ENCODE measurements around the gene NLGN1.

The NLGN1 gene

DNA sequence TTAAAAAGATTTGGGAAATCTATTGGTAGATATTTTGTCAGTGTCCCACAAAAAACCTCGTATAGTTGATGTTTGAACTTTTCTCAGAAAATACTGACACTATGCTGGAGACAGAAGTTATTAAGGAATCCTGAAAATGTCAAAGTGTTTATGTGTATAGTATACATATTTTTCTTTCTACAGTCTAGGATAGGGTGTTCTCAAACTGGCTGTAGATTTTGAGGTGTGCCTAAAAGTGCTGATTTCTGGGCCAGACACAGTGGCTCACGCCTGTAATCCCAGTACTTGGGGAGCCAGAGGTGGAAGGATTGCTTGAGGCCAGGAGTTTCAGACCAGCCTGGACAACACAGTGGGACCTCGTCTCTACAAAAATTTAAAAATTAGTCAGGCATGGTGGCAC, 322.0 kb downstream of the NLGN1 start:
- no peak for DNase-seq (ENCODE audit: low read depth)

DNA sequence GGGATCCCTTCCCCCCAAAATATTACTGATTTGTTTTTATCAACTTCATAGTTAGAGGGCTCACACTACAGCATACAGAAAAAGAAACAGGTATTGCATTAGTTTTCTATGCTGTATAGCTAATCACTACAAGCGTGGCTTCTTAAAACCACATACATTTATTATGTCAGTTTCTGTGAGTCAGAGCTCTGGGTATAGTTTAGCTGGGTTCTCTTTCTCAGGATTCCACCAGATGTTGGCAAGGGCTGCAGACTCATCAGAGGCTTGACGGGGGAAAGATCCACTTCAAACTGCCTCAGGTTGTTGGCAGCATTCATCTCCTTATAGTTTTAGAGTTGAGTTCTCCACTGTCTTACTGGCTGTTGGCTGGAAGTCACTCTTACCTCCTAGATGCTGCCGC, 328.0 kb downstream of the NLGN1 start:
- DNase-seq (ENCODE audit: low read depth), result no peak

DNA sequence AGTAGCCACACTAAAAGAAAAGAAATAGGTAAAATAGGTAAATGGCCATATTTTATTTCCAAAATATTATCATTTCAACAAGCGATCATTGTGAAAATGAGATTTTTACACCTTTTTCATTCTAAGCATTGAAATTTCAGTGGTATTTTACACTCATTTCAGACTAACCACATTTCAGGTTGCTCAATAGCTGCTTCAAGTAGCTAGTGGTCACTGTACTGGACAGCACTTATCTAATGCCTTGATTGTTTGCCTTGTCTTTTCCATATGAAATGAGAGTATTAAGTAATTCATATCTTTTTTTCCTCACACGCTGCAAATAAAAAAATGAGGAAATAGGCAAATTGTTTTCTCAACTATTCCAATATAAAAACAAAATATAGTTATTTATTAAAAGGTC, 332.8 kb downstream of the NLGN1 start:
- DNase-seq (ENCODE audit: low read depth), result no peak

DNA sequence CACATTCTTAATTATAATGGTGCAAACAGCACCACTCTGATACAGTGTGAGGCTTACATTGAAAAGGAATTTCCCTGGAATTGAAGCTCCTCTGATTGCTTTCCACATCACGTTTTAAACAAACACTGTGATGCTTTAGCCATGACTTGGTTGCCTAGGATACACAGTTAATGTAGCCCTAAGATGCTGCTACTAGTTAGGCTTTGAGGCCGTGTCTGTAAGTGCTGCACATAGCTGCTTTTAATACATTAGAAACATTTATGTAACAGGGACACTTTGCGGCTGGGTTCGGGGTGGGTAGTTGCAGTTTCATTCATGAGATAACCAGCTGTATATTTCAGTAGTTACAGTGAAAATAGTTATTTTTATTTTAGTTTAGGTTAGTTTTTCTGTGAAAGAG, 334.7 kb downstream of the NLGN1 start:
- no peak for DNase-seq (ENCODE audit: low read depth)

DNA sequence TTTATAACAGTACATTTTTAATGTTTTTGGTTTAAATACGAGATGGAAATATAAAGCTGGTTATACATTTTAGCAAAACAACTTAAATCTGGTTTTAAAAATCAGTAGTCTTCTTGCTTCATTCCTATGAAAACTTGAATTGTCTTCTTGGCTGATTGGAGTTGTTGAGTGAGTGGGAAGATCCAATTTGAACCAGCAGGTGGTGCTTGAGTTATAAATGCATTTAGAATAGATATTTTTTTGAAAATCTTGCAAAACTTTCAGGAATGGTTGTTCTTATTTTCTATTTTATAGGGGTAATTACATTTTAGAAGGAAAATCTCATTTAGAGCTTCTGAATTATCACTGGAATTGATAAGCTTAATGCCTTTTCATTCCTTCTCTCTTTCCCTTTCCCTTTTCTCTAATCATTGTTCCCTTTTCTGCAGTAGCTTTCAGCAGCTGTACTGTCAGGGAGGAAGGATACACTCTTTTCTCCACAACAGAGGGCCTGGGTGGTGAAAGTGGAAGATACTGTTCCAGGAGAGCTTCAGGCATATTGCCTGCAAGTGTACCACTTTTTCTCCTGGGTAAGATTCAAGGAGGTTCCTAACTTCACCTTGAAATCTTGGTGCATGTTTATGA, 335.6 kb downstream of the NLGN1 start:
- DNase-seq (ENCODE audit: low read depth), result no peak

DNA sequence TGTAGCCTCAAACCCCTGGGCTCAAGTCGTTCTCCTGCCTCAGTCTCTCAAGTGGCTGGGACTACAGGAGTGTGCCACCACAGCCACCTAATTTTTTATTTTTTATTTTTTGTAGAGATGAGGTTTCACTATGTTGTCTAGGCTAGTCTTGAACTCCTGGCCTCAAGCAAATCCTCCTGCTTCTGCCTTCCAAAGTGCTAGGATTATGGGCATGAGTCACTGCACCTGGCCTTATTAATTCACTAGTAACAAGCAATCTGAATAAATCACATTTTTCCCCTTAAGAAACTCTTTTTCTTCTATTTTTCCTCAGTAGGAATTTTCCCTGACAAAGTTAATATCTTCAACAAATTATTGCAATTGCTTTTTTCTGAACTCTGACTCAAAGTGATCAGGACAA, 336.9 kb downstream of the NLGN1 start:
- no peak for DNase-seq (ENCODE audit: low read depth)

DNA sequence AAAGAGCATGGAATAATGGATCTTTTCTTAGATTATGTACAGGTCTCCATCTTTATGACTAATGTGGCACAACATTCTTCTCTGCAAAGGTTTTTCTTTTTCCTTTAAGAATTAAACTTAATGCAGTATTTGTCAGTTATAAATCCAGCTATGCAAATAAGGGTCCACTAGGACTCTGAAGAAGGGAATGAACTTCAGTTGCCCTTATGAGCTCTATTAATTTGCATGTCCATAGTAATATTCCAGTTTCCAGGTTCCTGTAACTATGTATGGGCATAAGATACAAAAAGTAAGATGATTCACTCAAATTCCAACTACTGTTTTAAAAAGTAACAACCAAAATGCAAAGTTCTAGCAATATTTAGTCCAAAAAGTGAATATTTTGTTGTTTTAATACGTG, 337.4 kb downstream of the NLGN1 start:
- DNase-seq (ENCODE audit: low read depth), result no peak

DNA sequence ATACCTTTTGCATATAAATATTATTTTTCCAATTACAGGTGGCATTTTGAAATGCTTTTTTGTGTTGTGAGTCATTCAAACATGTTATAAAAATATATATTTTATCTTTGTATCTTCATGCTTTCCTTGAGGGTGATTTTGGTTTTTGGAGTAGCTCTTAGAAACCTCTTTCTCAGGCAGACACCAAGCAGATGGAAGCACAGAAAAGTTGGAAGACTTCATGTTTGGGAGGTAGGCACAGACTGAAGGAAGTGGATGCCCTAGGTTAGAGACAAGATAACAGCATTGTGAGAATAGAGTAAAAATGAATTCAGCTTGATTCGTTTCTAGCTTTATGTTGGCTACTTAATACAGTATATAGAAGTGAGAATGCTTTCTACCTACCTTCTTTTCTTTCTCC, 338.3 kb downstream of the NLGN1 start:
- no peak for DNase-seq (ENCODE audit: low read depth)

DNA sequence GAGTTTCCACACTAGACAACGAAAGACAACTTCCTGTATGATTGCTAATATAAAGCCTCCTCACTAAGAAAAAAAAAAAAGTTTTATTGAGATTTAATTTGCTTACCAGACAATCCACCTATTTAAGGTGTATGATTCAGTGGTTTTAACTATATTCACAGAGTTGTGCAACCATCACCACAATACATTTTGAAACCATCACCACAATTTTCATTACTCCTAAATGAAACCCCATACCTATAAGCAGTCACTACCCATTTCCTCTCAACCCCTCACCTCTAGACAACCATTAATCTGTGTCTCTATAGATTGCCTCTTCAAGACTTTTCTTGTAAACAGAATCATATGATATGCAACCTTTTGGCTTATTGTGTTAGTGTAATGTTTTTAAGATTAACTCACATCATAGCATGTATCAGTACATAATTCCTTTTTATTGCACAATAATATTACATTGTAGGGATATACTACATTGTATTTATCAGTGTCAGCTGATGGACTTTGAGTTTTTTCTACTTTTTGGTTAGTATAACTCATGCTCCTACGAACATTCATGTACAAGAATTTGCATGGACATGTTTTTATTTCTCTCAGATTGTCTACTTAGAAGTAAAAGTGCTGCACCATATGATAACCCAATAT, 339.7 kb downstream of the NLGN1 start:
- no peak for DNase-seq (ENCODE audit: low read depth)

DNA sequence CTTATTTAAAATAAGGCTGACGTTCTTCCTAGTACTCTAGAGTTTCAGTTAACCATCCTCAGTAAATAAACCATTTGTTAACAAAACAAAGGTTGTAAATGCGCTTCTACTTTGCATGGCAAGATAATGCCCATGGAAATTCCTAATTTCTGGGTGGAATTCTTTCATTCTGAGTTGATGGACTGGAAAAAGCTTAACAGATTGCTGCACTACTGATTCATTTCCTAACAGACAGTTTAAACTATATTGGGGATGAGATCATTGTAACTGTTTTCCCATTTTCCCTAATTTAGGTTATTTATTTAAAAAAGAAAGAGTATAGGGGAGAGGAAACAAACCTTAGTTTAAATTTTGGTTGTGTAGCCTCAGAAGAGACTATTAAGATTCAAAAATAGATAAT, 342.2 kb downstream of the NLGN1 start:
- no peak for DNase-seq (ENCODE audit: low read depth)

DNA sequence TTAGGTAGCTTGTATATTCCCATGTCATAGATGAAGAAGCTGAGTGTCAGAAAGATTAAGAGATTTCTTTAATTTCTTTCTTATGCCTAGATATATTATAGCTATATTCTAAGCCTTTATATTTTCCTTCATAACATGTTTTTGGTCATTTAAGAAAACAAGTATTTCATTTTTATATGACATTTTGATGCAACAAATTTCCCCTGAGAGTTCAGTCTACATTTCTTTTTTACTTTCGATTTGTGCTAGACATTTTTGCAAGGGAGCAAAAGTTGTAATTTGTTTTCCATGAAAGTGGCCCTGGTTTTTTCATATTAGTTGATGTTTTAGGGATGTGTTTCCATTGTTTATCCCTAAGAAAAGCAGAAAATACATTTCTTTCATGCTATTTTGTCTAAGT, 344.9 kb downstream of the NLGN1 start:
- DNase-seq (ENCODE audit: low read depth), result no peak

DNA sequence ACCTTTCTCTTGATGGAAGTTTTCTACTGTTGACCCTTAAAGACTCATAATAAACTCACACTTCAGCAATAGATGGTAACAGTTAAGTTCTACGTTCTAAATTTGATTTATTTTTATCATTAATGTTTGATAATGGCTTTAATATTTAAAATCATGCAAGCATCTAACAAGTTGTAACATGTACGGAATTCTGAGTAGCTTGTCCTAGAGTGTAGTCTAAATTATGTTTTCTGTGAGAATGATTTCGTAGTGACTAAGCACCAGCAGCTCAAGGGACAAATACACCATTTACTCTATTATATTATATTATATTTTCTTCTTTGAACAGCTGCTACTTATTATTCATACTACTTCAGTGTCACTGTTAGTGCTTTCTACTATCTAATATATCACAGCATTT, 345.6 kb downstream of the NLGN1 start:
- no peak for DNase-seq (ENCODE audit: low read depth)

DNA sequence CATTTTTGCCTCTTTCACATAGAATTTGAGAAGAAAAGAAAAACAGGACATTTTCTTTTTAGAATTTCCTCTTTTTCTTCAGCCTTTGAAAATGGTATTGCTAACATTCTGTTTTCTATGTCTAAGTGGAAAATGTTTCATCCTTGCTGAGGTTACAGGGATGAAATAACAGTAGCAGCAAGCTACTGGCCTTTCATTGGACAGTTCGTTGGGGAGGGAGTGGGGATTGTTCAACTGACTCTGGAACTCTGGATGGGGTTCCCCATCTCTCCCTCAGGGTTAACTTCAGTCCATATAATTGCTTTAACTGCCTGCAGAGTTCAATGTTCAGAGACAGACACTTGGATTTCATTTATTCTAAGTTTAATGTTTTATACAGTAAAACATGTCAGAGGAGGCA, 346.0 kb downstream of the NLGN1 start:
- DNase-seq (ENCODE audit: low read depth), result no peak

DNA sequence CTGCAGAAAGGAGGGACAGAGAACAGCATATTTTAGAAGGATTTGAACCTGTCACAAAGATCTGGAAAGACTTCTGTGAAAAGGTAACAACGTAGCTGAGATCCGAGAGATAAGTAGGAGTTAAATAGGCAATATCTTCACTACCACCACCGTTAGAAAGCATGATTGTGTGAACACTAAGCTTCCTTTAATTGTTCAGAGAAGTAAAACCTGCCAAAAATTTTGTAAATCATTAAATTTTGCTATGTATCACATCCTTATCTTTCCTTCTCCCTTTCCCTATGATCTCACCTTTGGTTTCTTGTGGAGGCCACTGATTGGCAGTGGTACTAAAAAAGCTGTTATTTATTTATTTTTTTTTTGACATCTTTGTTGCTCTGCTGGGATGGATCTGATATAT, 346.9 kb downstream of the NLGN1 start:
- DNase-seq (ENCODE audit: low read depth), result no peak

DNA sequence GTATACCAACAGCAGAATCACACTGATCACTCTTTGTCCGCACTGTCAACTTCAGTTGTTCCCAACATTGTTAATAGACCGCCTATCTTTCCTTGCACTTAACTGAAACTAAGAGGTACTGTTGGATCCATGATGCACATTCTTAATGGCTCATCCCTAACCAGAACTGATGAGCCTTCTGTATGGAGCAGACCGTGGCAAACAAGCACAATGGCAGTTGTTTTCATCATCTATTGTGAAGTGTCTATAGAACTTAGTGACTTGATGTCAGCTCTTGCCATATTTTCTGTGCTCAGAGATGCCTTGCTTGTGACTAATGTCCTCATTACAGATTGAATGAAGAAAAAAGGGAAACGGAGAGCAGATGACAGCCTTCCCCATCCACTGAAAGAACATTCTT, 347.4 kb downstream of the NLGN1 start:
- no peak for DNase-seq (ENCODE audit: low read depth)

DNA sequence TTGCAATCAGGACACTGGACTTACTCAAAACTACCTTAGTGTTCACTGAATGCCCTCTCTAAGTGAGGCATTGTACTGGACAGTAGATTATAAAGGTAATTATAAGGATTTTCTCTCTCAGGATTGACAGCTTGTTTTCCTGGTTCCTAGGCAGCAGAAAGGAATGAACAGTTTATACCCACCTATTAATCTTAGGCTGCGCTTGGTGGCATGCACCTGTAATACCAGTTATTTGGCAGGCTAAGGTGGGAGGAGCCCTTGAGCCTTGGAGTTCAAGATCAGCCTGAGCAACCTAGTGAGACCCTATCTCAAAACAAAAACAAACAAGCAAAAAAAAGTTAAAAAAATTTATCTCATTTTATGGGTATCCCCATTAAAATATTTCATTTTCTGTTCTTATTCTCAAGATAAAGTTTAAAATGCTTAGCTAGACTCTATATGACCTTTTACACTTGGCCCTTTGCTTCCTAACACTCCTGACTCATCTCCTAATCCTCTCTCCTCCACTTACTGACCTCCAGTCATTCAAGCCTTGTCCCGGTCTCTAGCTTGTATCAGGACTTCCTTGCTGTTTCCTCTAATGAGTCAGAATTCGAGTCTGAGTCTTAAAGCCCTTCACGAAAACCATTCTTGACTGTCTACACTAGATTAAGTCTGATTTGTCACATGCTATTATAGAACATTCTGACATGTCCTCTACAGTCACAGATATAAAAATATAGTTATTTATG, 348.6 kb downstream of the NLGN1 start:
- DNase-seq (ENCODE audit: low read depth), result no peak

DNA sequence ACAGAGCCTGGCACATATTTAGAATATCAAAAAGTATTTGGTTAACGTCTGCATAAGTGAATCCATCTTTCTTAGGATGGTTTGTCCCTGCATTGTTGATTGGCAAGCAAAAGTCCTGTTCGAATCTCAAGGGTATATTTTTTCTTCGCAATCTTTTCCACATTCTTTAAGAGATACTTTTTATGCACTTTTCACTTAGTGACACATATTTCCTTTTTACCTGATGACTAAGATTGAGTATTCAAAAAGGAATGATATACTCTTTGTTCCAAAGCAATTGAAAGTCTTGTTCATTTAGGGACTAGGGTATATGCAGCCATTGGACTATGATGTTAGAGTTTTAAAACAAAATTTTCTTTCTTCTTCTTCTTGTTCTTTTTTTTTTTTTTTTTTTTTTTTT, 349.9 kb downstream of the NLGN1 start:
- DNase-seq (ENCODE audit: low read depth), result no peak

DNA sequence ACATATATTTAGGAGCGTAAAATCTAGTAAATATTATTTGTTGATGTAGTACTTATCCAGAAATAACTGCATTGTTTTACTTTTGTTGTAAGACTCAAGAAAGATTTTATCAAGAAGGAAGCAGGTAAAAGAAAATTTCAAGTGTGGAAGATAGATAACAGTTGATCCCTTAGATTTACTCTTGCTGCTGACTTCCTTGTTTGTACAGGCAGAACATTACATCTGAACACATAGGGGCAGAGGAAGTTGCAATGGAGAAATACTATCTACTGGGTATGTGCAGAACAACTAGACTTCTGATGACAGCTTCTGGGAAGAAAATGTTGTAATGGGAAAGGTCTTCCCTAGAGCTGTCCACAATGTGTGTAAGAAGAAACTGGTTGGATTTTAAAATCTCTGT, 350.6 kb downstream of the NLGN1 start:
- DNase-seq (ENCODE audit: low read depth), result no peak

DNA sequence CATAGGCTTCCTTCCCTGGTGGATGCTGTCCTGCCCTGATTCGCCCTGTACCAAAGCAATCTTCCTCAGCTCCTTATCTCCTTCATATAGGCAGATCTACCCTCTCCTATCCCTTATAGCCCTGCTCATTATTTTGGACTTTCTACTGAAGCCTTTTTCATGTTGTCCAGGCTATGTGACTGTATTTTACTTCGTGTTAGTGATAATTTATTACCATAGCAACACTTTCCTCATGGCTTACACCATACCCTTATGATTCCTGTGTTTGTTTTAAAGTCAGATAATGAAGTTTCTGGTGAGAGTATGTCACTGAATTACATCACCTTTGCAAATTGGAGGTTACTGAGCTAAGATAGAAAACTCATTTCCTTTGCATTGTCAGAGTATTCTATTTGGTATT, 352.6 kb downstream of the NLGN1 start:
- DNase-seq (ENCODE audit: low read depth), result no peak

DNA sequence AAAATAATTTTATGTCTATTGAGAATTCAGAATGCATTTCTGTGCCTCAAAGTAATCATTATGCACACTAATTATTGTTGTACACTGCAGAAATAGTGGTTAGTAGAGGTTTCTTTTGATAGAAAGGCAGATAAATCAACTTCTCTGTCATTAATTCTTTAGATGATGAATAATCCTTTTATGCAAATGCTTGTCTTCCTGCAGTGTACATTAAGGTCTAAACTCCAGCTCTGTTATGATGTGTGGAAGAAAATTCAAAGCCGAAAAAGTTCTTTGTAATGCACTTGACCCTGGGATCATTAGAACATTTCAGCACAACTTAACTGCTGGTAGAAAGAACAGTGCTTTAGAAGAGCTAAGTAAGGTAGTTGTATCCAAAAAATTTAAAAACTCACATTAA, 353.0 kb downstream of the NLGN1 start:
- DNase-seq (ENCODE audit: low read depth), result no peak

DNA sequence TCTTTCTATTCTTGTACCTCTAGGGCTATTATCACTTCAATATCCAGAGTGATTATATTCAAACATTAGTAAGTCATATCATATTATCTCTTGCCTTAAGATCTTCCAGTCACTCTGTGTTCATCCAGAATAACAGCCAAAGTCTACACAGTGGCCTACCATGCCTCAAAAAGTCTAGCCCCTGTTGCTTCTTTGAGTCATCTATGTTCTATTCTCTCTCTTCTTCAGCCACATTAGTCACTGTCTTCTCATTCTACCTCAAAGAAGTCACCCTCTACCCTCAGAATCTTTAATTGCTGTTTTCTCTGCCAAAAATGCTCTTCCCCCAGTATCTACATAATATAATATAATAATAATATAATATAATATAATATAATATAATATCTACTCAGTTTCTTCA, 356.0 kb downstream of the NLGN1 start:
- no peak for DNase-seq (ENCODE audit: low read depth)

DNA sequence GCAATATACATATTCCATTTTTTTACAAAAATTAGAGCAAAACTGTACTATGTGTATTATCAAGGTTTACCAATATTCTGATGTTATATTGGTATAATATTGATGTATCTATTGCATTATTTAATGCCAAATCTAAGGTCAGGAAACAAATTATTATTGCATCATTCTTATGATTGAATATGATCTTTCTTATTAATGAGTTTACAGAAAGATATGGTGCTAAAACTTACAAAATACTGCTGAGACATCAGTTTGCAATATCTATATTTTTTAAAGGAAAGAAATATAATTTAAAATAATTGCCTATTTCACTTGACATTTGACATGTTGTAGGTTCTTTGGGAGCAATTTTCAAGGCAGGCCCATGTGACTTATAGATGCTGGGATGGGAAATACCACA, 357.6 kb downstream of the NLGN1 start:
- DNase-seq (ENCODE audit: low read depth), result no peak

DNA sequence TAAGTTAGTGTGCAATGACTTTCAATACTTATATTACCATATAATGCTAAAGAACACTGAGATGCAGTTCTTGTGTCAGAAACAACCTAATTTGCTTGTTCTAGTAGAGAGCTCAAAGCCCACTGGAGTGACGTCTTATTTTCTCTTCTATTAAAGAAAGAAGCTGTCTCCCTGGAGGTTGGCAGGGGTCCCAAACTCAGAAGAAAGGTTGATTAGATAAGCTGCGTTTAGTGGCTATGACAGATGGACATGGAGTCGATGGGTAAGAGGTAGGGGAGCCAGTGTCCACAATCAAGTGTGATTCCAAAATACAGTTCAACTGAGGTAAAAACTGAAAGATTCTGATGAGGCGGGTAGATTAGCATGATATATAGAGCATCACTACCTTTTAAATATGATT, 363.6 kb downstream of the NLGN1 start:
- DNase-seq (ENCODE audit: low read depth), result no peak

DNA sequence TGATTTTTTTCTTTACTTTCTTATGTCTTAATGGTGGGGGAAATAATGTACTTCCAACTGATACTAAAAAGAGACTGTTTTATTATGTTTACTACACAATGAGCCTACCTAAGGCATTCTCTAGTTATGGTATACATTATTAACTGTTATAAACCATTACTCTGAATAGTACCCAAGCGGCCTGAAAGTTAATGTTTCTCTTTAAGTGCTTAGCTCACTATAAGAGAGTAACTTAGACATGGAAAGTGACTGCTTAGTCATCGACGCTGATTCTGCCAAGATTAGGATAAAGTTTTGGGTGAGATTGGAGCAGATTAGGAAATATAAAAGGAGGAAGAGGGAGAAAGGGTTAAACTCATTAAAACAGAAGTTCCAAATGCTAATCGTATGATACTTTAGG, 365.0 kb downstream of the NLGN1 start:
- DNase-seq (ENCODE audit: low read depth), result no peak
